OCI-LY1 (cell line): ENCODE measurements around the gene KRR1.

Experiments used
- EZH2 ChIP-seq: fragments of 200-600 bp; sonication (generic), shearing (Covaris generic); IDR thresholded peaks from 2 replicates; pipeline ENCODE4 v1.8.0; 2017; ENCODE audit warnings: borderline replicate concordance, mixed run types, mild to moderate bottlenecking, antibody characterized with exemption, low read length, moderate library complexity, mixed read lengths
- TF ChIP-seq, protein P1 (sequence below): fragments of 200-600 bp; sonication (generic), shearing (Covaris generic); IDR thresholded peaks from 2 replicates; pipeline ENCODE4 v1.5.1; 2017; ENCODE audit warnings: mild to moderate bottlenecking, antibody characterized with exemption, low read length, moderate library complexity, mixed read lengths

DNA sequence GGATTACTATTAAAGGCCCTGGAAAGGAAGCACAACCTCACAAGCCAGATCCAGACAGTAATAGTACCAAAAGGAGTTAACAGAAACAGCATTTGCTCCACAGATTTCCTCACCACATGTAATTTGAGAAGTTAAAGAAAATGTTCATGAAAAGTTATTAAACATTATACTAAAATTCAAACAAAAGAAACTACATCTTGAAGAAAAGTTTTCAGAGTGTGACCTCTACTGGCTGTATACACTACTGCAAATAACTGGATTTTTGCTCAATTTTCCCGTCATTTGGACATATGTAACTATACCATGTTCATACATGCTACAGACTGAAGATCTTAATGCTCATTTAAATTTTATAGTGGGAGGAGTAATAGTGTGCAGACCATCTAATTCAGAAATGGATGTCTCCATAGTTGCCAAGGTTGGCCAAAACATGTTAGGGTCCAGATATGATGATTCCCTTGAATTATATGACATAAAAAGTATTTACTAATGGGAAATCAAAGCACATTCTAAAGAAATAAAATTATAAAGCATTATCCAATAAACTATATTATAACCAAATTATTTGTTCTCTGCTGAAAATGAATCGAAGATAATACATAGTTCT, 5.6 kb downstream of the KRR1 start:
- TF ChIP-seq, protein P1, sequence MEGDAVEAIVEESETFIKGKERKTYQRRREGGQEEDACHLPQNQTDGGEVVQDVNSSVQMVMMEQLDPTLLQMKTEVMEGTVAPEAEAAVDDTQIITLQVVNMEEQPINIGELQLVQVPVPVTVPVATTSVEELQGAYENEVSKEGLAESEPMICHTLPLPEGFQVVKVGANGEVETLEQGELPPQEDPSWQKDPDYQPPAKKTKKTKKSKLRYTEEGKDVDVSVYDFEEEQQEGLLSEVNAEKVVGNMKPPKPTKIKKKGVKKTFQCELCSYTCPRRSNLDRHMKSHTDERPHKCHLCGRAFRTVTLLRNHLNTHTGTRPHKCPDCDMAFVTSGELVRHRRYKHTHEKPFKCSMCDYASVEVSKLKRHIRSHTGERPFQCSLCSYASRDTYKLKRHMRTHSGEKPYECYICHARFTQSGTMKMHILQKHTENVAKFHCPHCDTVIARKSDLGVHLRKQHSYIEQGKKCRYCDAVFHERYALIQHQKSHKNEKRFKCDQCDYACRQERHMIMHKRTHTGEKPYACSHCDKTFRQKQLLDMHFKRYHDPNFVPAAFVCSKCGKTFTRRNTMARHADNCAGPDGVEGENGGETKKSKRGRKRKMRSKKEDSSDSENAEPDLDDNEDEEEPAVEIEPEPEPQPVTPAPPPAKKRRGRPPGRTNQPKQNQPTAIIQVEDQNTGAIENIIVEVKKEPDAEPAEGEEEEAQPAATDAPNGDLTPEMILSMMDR, result peak; percentile 77
- no peak for TF ChIP-seq EZH2
